NK-92 (cell line): ENCODE measurements around the gene OR1K1.
"Not testable (repeated sequence)": the region's sequence is repeated elsewhere in the genome, so short reads cannot be mapped to it uniquely, and the experiment has no call there.

Experiments
- DNase-seq: peaks from one replicate; lab custom pipeline; 2025; ENCODE audit not compliant: unreplicated experiment; lab: John Stamatoyannopoulos, UW

OR1K1 gene

DNA sequence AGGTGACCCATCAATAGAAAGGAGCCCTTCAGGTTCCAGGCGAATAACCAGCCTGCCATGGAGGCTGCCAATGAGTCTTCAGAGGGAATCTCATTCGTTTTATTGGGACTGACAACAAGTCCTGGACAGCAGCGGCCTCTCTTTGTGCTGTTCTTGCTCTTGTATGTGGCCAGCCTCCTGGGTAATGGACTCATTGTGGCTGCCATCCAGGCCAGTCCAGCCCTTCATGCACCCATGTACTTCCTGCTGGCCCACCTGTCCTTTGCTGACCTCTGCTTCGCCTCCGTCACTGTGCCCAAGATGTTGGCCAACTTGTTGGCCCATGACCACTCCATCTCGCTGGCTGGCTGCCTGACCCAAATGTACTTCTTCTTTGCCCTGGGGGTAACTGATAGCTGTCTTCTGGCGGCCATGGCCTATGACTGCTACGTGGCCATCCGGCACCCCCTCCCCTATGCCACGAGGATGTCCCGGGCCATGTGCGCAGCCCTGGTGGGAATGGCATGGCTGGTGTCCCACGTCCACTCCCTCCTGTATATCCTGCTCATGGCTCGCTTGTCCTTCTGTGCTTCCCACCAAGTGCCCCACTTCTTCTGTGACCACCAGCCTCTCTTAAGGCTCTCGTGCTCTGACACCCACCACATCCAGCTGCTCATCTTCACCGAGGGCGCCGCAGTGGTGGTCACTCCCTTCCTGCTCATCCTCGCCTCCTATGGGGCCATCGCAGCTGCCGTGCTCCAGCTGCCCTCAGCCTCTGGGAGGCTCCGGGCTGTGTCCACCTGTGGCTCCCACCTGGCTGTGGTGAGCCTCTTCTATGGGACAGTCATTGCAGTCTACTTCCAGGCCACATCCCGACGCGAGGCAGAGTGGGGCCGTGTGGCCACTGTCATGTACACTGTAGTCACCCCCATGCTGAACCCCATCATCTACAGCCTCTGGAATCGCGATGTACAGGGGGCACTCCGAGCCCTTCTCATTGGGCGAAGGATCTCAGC is at the start of gene OR1K1:
OR1K1 (plus strand) TSS at position 58 of the 995 bp plus-strand sequence; CDS start at position 58, 0 bp downstream.
- no peak for DNase-seq

DNA sequence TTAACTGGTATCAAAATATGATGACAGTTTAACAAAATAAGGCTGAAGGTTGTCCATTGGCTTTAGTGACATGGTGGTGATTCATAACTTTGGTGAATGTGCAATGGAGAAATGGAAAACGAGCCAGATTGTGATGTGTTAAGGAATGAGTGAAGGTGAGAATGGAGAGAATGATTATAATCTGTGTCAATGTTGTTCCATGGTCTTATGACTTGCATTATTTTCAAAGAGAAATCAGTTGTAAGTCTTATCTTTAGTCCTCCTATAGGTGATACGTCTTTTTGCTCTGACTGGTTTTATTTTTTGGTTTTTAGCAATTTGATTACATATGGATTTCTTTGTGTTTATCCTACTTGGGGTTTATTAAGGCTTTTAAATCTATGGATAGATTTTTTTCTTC is 45.1 kb upstream of the OR1K1 start:
- no peak for DNase-seq

- DNase-seq: no peak
These were observed 32.1 kb upstream of the OR1K1 start for GRCh38 chr9:122767817-122768216.

- DNase-seq: no peak
These were observed 22.9 kb upstream of the OR1K1 start for GRCh38 chr9:122777052-122777451.

GRCh38 chr9:122777935-122778627 is 21.8 kb upstream of the OR1K1 start:
- no peak for DNase-seq

- DNase-seq: no peak
These were observed 20.7 kb upstream of the OR1K1 start for GRCh38 chr9:122779181-122779580.

DNA sequence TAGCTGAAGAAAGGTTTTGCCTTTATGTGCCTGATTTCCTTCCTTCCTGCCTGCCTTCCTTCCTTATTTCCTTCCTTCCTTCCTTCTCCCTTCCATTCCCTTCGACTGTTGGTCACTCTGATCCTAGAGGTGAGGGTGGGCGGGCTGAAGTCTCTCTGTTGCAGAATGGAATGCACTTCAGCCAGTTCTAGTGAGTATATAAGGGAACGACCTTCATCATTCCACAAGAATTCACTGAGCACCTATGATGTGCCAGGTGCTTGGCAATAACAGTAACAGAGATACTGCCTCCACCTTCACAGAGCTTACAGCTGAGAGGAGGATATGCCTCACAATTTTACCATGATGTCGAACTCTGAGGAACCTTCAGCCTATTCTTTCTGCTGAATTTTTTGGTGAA is 19.9 kb upstream of the OR1K1 start:
- no peak for DNase-seq

DNA sequence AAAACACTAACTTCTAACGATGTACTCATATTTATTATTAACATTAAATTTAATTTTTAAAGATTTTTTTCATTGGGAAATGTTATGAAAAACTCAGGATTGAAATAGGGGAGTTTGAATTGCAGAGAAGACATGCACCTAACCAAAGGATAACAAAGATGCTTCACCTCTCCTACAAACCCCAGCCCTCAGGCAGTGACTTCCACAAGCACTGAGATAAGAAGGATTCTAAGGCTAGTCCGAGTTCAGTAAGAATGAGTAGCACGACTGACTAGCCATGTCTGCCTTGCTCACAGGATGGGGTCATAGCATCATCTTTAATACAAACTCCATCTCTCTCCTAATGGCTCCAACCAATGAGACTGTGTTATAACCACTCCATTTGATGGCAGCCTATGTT is 18.3 kb upstream of the OR1K1 start:
- DNase-seq: no peak

- DNase-seq: no peak
These were observed 14.7 kb upstream of the OR1K1 start for GRCh38 chr9:122785269-122785668.

- DNase-seq: no peak
These were observed 13.6 kb upstream of the OR1K1 start for GRCh38 chr9:122786338-122786737.

GRCh38 chr9:122788831-122789230 is 11.1 kb upstream of the OR1K1 start, which contains the start of gene OR5C1:
OR5C1 (plus strand) TSS chr9:122788933; CDS start chr9:122788933, 0 bp downstream.
- no peak for DNase-seq

DNA sequence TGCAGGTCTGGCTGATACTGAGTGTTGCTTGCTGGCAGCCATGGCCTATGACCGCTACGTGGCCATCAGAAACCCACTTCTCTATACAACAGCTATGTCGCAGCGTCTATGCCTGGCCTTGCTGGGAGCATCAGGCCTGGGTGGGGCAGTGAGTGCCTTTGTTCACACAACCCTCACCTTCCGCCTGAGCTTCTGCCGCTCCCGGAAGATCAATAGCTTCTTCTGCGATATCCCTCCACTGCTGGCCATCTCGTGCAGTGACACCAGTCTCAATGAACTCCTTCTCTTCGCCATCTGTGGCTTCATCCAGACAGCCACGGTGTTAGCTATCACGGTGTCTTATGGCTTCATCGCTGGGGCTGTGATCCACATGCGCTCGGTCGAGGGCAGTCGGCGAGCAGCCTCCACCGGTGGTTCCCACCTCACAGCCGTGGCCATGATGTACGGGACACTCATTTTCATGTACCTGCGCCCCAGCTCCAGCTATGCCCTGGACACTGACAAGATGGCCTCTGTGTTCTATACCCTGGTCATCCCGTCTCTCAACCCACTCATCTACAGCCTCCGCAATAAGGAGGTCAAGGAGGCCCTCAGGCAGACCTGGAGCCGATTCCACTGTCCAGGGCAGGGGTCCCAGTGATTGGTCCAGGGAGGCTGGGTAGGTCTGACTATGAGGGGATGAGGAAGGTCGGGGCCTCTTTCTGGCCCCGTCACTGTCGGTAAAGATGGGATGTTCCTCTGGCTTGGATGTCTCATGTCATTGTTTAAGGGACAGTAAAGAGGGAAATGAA is 10.5 kb upstream of the OR1K1 start:
- no peak for DNase-seq

GRCh38 chr9:122791872-122792669 is 7.9 kb upstream of the OR1K1 start:
- DNase-seq: no peak

GRCh38 chr9:122797316-122798063 is 2.4 kb upstream of the OR1K1 start:
- no peak for DNase-seq

- no peak for DNase-seq
These were observed 6.7 kb downstream of the OR1K1 start for GRCh38 chr9:122806661-122807060.

DNA sequence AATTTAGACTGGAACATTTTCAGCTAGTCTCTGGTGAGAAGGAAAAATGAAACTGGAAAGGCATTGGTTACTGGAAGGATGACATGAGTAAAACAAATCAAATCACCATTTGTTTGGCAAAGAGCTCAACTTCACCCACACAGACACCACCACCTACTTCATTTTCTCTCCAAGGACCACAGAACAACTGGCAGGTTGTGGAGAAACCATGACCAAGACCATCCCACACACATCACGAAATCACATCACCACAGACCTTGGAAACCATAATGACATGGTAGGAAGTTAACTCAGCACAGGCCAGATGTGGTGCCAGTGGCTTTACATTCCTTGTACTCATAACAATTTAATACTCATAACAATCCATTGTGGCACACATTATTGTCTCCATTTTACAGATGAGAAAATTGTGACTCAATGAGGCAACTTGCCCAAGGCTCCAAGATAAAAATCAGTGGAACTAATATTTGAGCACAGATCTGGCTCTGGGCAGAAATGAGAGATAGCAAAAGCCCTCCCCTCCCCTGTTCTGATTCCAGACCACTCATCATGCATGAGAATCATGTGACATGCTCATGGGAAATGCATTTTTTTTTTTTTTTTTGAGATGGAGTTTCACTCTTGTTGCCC is 7.5 kb downstream of the OR1K1 start:
- no peak for DNase-seq

DNA sequence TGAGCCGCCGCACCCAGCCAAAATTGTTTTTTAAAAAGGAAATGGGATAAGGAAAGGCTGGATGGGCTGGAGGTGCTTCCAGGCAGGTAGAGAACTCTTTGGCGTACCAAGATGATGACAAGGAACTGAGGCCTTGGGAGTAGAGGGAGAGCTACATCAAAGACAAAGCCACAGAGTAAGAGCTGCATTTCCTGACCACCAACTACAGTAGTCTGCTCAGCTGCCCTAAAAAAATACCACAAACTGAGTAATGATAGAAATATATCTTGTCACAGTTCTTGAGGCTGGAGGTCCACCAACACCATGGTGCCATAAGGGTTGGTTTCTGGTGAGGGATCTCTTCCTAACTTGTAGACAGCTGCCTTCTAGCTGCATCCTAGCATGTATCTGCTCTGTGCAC is 8.2 kb downstream of the OR1K1 start:
- no peak for DNase-seq

- DNase-seq: not testable (repeated sequence)
These were observed 9.3 kb downstream of the OR1K1 start for GRCh38 chr9:122809261-122809660.

GRCh38 chr9:122810306-122810946 is 10.5 kb downstream of the OR1K1 start:
- no peak for DNase-seq
